ENCODE results near the gene S100A9.

- TF ChIP-seq POLR2A (IDR thresholded peaks at IDR 0.05; ENCODE audit: low read depth, low read length) (no peak), TAF1 (IDR thresholded peaks at IDR 0.05; ENCODE audit: borderline replicate concordance, low read depth, low read length) (no peak), POLR2AphosphoS5 (IDR thresholded peaks at IDR 0.05; ENCODE audit: low read depth, low read length) (no peak)
These were observed 37.6 kb downstream of the S100A9 start for GRCh38 chr1:153395136-153395685.
